ENCODE measurements around the gene DTWD1. TPM values are rescaled to one million over a fixed set of nuclear protein-coding genes. Genes with fewer than 3 reads are reported as not detected.
"Not testable (repeated sequence)": the region's sequence is repeated elsewhere in the genome, so short reads cannot be mapped to it uniquely, and the experiment has no call there.

The DTWD1 gene, protein sequence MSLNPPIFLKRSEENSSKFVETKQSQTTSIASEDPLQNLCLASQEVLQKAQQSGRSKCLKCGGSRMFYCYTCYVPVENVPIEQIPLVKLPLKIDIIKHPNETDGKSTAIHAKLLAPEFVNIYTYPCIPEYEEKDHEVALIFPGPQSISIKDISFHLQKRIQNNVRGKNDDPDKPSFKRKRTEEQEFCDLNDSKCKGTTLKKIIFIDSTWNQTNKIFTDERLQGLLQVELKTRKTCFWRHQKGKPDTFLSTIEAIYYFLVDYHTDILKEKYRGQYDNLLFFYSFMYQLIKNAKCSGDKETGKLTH
- 42.3 TPM for total RNA-seq

DNA sequence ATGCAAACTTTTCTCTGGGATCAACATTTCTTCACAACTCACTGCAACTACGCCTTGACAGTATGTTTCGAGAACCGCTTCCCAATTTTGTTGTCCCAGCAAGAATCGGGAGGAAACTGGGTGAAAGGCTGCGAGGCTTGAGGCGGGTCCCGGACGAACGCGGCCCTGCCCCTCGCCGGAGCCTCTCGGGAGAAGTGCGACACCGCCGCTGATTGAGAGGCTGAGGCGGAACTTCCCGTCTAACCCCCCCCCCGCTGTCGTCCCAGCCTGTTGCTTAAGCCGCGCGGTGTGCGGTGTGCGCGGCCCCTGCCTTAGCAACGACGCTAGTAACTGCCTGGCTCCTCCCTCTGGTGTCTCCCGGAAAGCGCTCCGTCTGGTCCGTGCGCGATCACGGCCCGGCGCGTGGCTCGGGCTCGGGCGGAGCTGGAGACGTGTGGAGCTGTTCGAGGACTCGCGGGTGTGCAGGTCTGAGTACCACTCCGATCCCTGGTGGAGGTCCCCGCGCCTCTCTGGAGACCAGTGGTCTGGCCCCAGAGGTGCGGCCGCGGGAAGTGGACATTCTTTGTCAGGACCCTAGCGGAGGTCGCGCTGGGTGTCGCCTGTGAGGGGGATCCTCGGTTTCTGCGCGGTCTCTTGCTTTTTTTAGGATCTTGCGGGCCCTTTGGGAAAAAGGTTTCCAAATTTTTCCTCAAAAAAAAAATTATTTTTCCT lies at the start of gene DTWD1, which contains the start of gene FAM227B:
DTWD1 (plus strand) TSS at position 391 of the 711 bp plus-strand sequence. CDS start 4,120 bp downstream, outside the sequence.
FAM227B (minus strand) TSS at position 161 of the 711 bp plus-strand sequence. CDS start 5,647 bp downstream, outside the sequence.
- DNase-seq = peak; percentile 96

DNA sequence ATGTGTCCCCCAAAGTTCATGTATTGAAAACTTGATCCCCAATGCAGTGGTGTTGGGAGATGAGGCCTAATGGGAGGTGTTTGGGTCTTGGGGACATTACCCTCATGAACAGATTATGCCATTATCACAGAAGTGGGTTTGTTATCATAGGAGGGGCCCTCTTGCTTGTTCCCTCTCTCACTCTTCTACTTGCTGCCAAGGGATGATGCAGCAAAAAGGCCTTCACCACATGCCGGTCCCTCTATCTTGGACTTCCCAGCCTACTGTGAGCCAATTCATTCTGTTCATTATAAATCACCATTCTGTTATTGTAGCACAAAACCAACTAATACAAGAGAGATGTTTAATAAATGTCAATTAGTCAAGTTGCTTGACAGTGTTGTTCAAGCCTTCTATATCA lies 47.4 kb upstream of the DTWD1 start:
- no peak for DNase-seq

DNA sequence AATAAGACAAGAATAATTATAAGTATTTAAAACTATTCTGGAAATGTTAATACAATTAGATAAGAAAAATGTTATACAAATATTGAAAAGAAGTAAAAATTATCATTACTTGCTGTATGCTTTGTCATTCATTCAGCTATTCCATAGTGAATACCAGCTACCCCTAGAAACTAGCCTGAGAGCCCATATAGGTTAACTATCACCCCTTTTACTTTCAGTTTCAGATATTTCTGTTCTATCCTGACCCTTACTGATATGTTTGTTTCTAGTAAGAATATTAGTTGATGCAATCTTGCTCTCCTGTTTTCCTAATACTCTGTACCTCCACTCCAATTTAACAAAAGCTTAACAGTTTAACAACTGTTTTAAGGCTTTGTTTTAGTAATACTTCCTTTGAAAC lies 31.8 kb upstream of the DTWD1 start:
- no peak for DNase-seq

DNA sequence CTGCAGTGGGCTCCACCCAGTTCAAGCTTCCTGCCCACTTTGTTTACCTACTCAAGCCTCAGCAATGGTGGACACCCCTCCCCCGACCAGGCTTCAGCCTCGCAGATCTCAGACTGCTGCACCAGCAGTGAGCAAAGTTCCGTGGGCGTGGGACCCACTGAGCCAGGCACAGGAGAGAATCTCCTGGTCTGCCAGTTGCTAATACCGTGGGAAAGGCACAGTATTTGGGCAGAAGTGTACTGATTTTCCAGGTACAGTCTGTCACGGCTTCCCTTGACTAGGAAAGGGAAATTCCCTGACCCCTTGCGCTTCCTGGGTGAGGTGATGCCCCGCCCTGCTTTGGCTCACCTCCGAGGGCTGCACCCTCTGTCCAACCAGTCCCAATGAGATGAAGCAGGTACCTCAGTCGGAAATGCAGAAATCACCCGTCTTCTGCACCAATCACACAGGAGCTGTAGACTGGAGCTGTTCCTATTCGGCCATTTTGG lies 28.0 kb upstream of the DTWD1 start:
- DNase-seq = not testable (repeated sequence)

DNA sequence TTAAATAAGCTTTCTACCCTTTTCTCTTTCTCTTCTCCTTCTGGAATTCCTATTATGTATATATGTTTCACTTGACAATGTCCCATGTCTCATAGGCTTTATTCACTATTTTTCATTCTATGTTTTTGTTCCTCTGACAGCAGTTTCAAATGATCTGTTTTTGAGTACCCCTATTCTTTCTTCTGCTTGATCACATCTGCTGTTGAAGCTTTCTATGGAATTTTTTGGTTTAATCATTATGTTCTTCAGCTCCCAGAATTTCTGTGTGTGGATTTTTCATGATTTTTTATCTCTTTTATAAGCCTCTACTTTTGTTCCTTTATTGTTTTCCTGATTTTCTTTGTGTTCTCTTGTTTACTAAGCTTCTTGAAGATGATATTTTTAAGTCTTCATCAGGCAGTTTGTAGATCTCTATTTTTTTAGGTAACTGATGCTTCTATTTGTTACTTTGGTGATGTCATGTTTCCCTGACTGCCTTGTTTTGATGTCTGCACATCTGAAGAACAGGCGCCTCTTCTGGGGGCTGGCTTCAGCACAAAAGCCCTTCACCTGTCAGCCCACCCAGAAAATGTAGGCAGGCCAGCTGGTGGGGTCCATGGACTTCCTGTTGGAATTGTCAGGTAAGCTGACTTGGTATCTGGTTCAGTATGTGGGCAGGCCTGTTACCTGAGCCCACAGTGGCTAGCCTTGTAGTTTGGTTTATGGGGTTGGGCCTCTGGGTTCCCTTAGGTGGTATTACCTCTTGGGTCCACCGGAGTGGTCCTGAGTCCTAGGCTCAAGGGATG lies 16.0 kb upstream of the DTWD1 start:
- DNase-seq = no peak

DNA sequence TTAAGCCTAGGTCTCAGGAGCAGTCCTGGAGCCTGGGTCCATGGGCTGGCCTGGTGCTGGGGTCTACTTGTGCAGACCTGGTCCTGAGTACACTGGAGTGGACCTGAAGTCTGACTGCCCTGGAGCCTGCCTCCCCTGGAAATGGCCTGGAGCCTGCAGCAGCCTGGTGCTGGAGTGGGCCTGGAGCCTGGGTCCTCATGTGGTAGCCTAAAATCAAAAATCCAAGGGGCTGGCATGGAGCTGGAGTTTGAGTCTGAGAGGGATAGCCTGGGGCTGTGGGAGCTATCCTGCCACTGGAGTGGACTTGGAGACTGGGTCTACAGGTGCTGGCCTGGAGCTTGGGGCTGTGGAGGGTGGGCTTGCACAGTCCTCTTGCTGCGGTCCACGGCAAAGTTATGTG lies 15.3 kb upstream of the DTWD1 start:
- no peak for DNase-seq

DNA sequence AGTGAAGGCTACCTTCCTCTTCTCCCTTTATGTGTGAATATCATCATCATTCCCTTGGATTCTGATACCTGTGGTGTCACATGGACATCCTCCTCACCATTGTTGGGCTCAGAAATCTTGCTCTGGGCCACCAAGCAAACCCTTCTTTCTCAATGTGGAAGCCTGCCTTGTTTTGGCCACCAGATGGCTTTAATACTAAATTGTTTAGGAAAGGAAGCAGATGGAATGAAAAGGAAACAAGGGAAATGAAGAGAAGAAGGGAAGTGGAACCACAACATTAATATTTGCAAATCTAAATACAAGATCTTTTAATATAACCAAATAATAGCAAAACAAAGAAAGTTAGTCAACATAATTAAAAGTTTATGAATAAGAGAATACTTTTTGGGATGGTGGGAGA lies 14.3 kb upstream of the DTWD1 start:
- no peak for DNase-seq

DNA sequence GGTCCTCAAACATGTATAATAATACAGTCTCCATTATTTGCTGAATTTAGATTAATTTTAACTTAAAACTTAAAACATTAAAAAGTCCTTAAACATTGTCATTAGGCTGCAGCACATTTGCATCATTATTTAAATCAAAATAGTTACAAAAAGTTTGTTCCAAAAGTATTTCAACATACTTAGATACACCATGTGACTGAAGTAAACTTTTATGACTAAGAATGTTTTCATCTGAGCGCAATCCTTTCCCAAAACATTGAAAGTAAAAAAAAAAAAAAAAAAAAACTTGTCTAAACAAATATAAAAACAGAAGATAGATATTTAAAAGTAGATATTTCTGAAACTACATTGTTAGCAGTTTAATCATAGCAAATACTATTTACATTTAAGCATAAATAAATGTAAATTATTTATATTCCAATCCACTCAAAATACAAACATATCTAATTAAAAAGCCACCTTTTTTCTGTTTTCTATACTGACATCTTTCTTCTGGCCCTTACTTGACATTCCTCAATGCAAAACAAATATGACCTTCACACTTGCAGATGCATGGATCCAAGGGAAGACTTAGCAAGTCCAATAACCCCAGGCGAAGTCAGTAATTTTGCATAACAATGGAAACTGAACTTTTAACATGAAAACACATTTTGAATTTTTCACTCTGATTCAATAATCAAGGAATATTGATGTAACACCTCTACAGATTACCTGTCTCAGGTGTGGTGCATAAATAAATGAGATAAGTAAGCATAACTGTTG lies 10.5 kb upstream of the DTWD1 start:
- no peak for DNase-seq

DNA sequence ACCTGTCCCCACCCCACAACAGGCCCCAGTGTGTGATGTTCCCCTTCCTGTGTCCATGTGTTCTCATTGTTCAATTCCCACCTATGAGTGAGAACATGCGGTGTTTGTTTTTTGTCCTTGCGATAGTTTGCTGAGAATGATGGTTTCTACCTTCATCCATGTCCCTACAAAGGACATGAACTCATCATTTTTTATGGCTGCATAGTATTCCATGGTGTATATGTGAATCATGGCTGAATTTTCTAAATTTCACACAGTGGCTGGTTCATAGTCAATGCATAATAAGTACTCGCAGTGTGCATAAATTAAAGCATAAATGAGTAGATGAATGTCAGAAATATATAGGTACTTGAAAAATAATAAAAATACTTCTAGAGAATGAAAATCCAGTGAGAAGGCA lies 8.6 kb upstream of the DTWD1 start:
- DNase-seq = not testable (repeated sequence)

DNA sequence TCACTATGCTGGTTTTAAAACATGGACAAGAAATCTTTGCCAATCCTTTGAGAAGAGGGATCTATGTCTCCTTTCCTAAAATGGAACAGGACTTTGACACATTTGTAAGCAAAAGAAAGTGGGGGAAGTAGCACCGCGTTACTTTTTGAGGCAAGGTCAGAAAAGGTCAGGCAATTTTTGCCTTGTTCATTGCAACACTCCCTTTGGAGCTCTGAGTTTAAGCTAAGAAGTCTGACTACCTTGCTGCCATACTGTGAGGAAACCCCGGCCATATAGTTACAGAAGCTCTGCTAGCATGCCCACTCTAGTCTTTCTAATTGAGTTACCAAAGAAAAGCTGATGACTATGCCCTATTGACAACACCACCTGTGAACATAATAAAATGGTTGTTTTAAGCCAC lies 1.6 kb upstream of the DTWD1 start:
- no peak for DNase-seq

DNA sequence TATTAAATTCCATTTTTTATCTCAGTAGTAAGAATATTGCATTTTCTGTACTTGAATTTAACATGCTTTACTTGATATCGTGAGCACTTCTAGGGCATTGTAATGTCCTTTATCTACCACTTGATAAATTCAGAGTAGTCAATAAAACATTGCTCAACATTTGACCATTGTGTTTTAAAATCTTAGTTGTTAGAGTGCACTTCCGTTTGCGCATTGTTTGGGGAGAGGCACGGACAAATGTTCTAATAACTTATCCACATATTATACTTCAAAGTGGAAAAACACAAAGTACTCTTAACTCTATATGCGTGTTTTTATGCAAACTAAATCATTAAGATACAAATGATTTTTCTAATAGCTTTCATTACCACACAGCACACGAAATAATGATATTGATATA lies 649 bp upstream of the DTWD1 start:
- DNase-seq = no peak

DNA sequence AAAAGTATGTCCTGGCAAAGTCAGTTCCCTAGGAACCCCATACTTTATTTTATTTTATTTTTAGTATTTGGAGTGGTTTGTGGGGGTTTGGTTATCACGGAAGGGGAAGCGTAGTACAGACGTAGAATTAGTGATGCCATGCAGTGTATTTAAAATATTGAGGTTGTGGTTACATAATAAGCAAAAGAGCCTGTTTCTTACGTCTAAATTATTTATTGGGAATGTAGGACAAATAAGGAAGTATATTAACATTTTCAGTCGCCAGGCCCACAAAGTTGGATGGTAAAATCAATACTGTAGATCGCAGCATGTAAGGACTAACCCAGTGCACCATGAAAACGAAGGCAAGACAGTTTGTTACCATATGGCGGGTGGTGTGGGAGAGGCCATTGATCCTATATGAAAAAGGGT lies 558 bp downstream of the DTWD1 start:
- no peak for DNase-seq

DNA sequence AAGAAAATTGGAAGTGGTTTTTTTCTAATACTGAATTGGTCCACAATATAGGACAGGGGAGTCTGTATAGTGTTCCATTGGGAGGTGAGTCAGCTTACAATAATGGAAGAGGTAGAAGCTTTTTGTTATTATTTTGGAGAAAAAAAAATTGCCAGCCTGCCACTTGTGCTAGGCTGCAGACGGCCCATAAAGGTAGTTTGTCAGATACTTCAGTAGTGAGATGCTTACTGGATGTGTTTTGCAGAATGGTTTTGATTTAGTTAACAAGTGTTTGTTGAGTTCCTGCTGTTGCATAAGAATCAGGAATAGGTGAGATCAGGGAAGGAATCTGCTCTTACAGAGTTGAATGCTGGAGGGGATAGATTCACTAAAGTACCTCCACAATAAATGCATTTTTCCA lies 1.0 kb downstream of the DTWD1 start:
- no peak for DNase-seq

DNA sequence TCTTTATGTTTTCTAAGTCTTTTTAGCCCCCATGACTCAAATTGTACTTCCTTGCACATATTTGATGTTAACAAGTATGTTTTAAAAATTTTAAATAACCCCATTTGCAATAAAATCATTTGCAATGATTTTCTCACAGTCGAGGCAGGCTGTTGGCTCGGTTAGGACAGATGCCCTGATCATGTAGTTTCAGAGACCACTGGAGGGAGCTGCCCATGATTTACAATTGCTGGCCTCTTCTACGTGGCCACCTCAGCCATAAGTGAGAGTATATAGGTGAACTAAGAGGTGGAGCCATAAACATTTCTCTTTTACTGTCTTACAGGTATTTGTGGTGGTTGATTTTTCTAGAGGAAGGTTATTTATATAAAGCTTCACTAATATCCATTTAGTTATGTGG lies 1.7 kb downstream of the DTWD1 start:
- DNase-seq = no peak

DNA sequence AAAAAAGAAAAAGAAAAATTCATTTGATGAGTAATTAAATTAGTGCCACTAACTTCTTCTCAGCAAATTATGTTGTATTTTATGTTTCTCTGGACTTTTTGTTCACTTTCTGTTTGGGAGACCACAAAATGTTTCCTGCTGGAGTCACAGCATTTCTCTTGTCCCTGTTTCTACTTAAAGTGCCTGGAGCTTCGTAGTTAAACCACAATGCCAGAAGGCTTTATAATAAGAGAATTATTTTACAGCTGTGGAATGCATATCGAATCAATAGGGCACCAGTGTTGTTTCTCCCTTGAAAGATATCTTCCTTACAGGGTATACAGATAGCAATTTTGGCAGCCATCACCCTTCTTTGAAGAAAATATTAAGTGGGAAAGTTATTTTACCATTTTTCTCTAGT lies 3.2 kb downstream of the DTWD1 start:
- no peak for DNase-seq

DNA sequence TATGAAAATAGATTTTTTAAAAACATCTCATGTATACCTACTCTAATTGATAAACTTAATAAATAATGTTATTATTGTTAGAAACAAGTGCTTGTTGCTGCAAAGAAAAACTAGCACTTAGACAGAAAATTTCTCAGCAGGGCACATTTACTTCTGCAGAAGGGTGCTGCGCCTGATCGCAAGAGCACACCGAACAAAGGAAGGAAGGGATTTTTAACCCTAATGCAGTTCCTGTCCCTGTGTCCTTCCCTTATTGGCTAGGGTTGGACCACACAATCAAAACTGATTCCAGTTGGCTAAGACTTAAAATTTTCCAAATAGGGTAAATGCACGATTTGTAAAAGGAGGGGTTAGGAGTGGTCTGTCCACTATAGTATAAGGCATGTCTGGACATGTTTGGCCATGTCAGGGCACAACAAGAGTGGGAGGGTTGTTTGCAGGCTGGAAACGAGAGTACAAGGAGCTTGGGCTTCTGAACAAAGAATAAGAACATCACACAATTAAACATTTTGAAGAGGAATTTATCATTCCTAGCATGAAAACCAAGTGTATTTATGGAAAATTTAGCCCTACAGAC lies 4.7 kb downstream of the DTWD1 start:
- DNase-seq = no peak

DNA sequence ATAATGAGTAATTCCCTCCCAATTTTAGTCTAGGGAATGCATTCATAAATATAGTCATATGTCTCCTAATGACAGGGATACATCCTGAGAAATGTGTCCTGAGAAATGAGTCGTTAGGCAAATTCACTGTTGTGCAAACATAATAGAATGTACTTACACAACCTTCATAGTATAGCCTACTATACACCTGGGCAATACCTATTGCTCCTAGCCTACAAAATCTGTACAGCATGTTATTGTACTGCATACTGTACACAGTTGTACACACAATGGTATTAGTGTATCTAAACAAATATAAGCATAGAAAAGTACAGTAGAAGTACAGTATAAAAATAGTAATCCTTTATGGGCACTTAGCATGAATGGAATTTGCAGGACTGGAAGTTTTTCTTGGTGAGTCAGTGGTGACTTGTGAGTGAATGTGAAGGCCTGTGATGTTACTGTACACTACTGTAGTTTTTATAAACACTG lies 6.6 kb downstream of the DTWD1 start:
- no peak for DNase-seq

DNA sequence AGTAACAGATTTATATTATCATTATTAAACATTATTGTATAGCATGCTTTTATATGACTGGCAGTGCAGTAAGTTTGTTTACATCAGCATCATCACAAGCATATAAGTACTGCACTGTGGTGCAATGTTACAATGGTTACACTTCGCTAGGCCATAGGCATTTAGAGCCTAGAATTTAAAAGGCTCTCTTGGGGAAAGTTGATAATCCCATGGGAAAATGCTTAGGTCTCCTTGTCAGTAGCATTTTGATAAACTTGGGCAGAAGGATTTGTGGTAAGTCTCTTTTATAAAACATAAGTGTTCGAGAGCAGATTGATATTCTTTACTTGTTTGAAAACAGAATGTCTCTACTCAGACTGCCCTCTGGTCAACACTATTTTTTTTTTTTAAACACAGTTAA lies 7.5 kb downstream of the DTWD1 start:
- no peak for DNase-seq

DNA sequence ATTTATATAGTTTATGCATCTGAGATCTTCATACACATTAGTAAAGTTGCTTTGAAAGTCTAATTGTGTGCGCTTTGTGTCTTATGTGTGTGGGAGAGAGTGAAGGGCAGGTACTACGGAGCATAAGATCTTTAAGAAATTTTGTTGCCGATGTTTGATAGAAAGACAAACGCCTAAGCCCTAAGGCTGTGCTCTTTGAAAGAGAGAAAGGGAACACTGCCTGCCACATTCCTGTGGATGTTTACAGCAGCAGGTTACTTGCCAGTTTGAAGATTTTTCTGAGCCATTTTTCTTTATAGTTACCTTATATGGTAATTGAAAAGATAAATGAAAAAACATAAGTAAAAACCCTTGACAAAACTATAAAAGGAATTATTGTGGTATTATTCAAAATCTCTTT lies 17.0 kb downstream of the DTWD1 start:
- no peak for DNase-seq

DNA sequence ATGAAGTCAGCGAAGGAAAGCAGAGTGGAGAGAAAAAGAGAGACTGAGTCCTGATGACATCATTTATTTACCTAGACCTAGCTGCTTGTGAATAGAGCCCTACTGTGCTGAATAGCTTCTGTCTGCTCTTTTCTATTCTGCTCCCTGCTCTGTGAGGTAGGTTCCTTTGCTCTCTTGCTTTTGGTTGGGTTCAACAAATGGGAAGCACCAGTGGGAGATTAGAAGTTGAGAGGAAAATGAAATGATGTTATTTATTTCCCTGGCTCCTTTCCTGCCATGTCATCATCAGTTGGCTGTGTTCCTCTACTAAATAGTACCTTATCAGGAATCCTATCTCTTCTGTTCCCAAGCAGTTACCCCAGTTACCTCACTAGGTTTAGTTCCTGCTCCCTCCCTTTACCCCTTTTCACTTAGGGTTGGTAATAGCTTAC lies 23.5 kb downstream of the DTWD1 start:
- DNase-seq = no peak

DNA sequence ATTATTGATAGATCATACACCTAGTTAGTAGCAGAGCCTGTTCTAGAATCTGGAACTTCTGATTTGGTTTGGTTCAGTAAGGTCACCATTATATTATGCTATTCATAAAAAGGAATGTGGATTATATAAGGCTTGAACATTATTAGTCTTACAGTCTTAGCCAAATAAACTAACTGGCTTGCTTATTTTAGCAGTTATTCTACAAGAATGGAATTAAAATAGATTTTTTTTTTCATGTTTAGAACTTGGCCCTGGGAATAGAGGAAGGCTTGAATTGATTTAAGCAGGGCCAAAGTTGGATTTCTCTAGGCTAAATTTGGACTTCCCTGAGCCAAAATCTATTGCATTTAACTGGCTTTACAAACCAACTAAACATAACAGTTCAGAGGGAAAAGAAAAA lies 24.4 kb downstream of the DTWD1 start:
- DNase-seq = no peak

DNA sequence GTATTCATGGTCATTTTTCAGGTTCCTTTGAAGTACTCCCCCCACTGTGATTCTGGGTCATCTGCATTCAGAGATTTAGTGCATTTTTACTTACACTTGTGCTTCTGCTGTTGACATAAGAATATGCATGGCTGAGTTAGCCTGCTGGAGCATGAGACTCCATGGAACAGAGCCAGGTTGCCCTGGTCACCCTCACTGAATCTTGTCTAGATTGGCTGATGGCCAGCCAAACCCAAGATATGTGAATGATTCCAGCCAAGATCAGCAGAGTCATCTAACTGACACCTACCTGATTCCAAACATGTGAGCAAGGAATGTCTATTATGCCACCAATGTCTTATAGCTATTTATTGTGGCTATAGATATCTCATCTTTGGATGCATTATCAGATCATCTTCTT lies 25.1 kb downstream of the DTWD1 start:
- DNase-seq = no peak

Data from occipital lobe (tissue), 2 donors.